Mucosa of descending colon (tissue), 3 donors: ENCODE data around the gene ERP27. TPM values are rescaled to one million over a fixed set of nuclear protein-coding genes. Genes with fewer than 3 reads are reported as not detected.
A peak's percentile ranks its signal among the peaks of the same experiment; 100 is the strongest.

ENCODE experiments used
- ATAC-seq: fragments of 200-7000 bp; cut with Tn5 transposase; one replicate; pipeline ENCODE4 v1.9.1; 2020; ENCODE audit warnings: mild to moderate bottlenecking, moderate library complexity
- DNase-seq, 3 donors: peaks; one replicate each; pipeline ENCODE4 v3.0.0-alpha.2; 2020
- H3K36me3 ChIP-seq: fragments of 200-600 bp; one replicate; pipeline ENCODE4 v1.8.0; 2021; ENCODE audit warnings: low read depth, mild to moderate bottlenecking
- H3K4me1 ChIP-seq: fragments of 200-600 bp; one replicate; pipeline ENCODE4 v1.8.0; 2021; ENCODE audit warnings: low read depth, mild to moderate bottlenecking
- H3K4me3 ChIP-seq: fragments of 200-600 bp; one replicate; pipeline ENCODE4 v1.8.0; 2021; ENCODE audit warnings: mild to moderate bottlenecking
- H3K9me3 ChIP-seq: fragments of 200-600 bp; one replicate; pipeline ENCODE4 v1.8.0; 2021; ENCODE audit warnings: mild to moderate bottlenecking
- CTCF ChIP-seq: fragments of 200-600 bp; IDR thresholded peaks from one replicate; pipeline ENCODE4 v1.8.0; 2022; ENCODE audit warnings: antibody characterized with exemption, mild to moderate bottlenecking
- intact Hi-C, 2 donors: fragments of 100-400 bp; cut with DNase I in 1 of 2; cut with micrococcal nuclease in 1 of 2; formaldehyde crosslinking; loops; one replicate each; pipeline versions ENCODE4 v1.11.0 to v1.11.1; 2022; cut with DNase I, micrococcal nuclease
- total RNA-seq, 3 donors: library from RNA; stranded (reverse); fragmentation: NEBNext Ultra II Directional in 2 of 3; extraction: Animal tissue kit (Norgen Biotek cat#: 25700) in 2 of 3; gene quantifications; one replicate each; pipeline versions ENCODE4 v1.2.1 to v1.2.4, GENCODE V29; 2021 to 2023
- donor health status: DM: no; HTN: no; CAD: no; lungs with moderate emphysema.
- donor health status: DM: no; HTN: no; CAD: no.
- donor health status: DM: no; HTN: yes; CAD: no.

ERP27 gene
- total RNA-seq, 3 donors from 2014 or later: 1.4 to 5.6 (median 4.1) TPM

- Histone ChIP-seq H3K4me3 (no peak overlapping the region), H3K4me1 (peaks cover 4% of the 10 kb centered on the region), H3K36me3 (no peaks in the 10 kb centered on the region), H3K9me3 (no peaks in the 10 kb centered on the region)
- TF ChIP-seq CTCF: no peak
- DNase-seq (no peak), ATAC-seq (no peak)
- intact Hi-C loops: no loop called here
Measured at GRCh38 chr12:14910090-14910915, 28.0 kb downstream of the ERP27 start.

GRCh38 chr12:14907953-14908352, 30.4 kb downstream of the ERP27 start:
- Histone ChIP-seq H3K4me1 (peaks cover under 1% of the 10 kb centered on the region), H3K9me3 (no peaks in the 10 kb centered on the region), H3K4me3 (no peak overlapping the region), H3K36me3 (no peaks in the 10 kb centered on the region)
- no peak for TF ChIP-seq CTCF
- DNase-seq (no peak), ATAC-seq (peak; percentile 47)
- intact Hi-C loops: no loop called here

GRCh38 chr12:14906114-14906513, 32.2 kb downstream of the ERP27 start:
- Histone ChIP-seq H3K9me3 (no peaks in the 10 kb centered on the region), H3K36me3 (no peaks in the 10 kb centered on the region), H3K4me3 (no peak overlapping the region), H3K4me1 (no peaks in the 10 kb centered on the region)
- DNase-seq (no peak), ATAC-seq (no peak)
- intact Hi-C loops: no loop called here
- no peak for TF ChIP-seq CTCF

- ATAC-seq (no peak), DNase-seq (no peak)
- Histone ChIP-seq H3K4me3 (no peak overlapping the region), H3K9me3 (no peaks in the 10 kb centered on the region), H3K4me1 (no peaks in the 10 kb centered on the region), H3K36me3 (no peaks in the 10 kb centered on the region)
- no peak for TF ChIP-seq CTCF
- intact Hi-C loops: no loop called here
Measured at GRCh38 chr12:14905269-14906004, 32.9 kb downstream of the ERP27 start.

DNA sequence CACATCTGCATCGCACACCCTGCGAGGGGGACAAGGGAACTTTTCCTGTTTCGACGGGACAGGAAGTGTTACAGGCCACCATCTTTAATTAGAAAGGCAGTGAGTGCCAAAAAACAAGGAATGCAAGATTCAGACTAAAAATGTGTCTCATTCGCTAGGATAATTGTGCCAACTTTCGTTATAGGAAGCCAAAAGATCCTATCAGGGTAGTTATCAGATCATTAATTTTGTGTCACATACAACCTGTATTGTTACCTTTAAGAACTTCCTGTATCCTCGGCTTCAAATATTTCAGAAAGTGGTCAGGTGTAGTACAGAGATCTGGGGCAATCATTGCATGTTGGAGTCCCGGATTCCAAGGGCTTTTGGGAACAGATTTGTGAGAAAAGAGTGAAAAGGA, 33.5 kb downstream of the ERP27 start:
- DNase-seq: no peak
- Histone ChIP-seq H3K9me3 (no peaks in the 10 kb centered on the region), H3K4me3 (no peak overlapping the region), H3K36me3 (no peaks in the 10 kb centered on the region), H3K4me1 (no peaks in the 10 kb centered on the region)
- intact Hi-C loops: no loop called here
- ATAC-seq: no peak
- no peak for TF ChIP-seq CTCF
